Cardiac muscle cell (in vitro differentiated cells and primary cell): ENCODE data around the gene OAF. TPM values are rescaled to one million over a fixed set of nuclear protein-coding genes. Genes with fewer than 3 reads are reported as not detected.
"Not testable (repeated sequence)": the region's sequence is repeated elsewhere in the genome, so short reads cannot be mapped to it uniquely, and the experiment has no call there.

Source experiments
- DNase-seq, 2 donors: peaks; one replicate each; pipeline versions ENCODE4 v3.0.0 to v3.0.0-alpha.2; 2010 to 2017; ENCODE audit warnings: low read depth in 1 of 2, low spot score in 1 of 2
- H3K27ac ChIP-seq: fragments of 200-600 bp; sonication (generic); 2 replicates; pipeline ENCODE4 v1.5.1; 2016
- H3K27me3 ChIP-seq: fragments of 200-600 bp; sonication (generic); 2 replicates; pipeline ENCODE4 v1.6.0; 2016; ENCODE audit warnings: control low read depth
- H3K36me3 ChIP-seq: fragments of 200-600 bp; sonication (generic); 2 replicates; pipeline ENCODE4 v1.5.1; 2016; ENCODE audit warnings: control low read depth
- H3K4me1 ChIP-seq: fragments of 200-600 bp; sonication (generic); 2 replicates; pipeline ENCODE4 v1.8.1; 2017; ENCODE audit warnings: low read depth, mild to moderate bottlenecking, mixed run types
- H3K4me3 ChIP-seq: fragments of 200-600 bp; sonication (generic); 2 replicates; pipeline ENCODE4 v1.5.1; 2016; ENCODE audit warnings: mild to moderate bottlenecking
- H3K9me3 ChIP-seq: fragments of 200-600 bp; sonication (generic); 2 replicates; pipeline ENCODE4 v1.5.1; 2017; ENCODE audit warnings: low read depth, mild to moderate bottlenecking, control low read depth
- polyA plus RNA-seq: library from polyadenylated mRNA; unstranded; fragments of >200 nt; fragmentation: Nextera tagmentation; extraction: Ambion mirVana; gene quantifications from 2 replicates; pipeline ENCODE4 v1.2.1, GENCODE V29; 2016
- total RNA-seq: library from RNA; depleted of rRNA; stranded (reverse); fragments of >200 nt; gene quantifications from 2 replicates; pipeline ENCODE4 v1.2.3, GENCODE V29; 2016
- TF ChIP-seq, protein P1 (sequence below): IDR thresholded peaks from 2 replicates; pipeline ENCODE4 v1.5.1; 2012; ENCODE audit warnings: low read depth, mild to moderate bottlenecking, low read length

Gene OAF
- total and polyA plus RNA-seq, 2 experiments from 2014 or later: 11.3 to 12.0 TPM

DNA sequence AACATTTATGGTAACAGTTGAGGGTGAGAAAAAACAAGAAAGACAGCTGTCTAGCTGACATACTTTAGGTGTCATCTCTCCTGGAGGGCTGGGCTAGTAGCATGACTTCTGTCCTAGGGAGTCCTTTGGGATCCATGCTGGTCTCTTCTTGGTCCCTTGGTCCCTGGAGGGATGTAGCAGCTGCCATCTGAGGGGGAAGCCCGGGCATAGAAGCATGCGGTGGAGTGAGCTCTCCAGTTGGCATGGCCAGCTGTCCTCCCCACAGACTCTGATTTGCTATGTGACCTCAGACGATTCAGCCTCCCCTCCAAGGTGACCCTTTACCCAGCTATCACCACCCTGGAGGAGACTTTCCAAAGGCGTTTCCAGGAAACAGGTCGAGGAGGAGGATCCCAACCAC is 57.9 kb downstream of the OAF start:
- Histone ChIP-seq H3K4me1 (no peaks in the 10 kb centered on the region), H3K4me3 (no peak overlapping the region), H3K9me3 (no peaks in the 10 kb centered on the region), H3K36me3 (no peaks in the 10 kb centered on the region), H3K27ac (no peak overlapping the region), H3K27me3 (peaks cover 44% of the 10 kb centered on the region)
- DNase-seq: no peak
- TF ChIP-seq, protein P1, sequence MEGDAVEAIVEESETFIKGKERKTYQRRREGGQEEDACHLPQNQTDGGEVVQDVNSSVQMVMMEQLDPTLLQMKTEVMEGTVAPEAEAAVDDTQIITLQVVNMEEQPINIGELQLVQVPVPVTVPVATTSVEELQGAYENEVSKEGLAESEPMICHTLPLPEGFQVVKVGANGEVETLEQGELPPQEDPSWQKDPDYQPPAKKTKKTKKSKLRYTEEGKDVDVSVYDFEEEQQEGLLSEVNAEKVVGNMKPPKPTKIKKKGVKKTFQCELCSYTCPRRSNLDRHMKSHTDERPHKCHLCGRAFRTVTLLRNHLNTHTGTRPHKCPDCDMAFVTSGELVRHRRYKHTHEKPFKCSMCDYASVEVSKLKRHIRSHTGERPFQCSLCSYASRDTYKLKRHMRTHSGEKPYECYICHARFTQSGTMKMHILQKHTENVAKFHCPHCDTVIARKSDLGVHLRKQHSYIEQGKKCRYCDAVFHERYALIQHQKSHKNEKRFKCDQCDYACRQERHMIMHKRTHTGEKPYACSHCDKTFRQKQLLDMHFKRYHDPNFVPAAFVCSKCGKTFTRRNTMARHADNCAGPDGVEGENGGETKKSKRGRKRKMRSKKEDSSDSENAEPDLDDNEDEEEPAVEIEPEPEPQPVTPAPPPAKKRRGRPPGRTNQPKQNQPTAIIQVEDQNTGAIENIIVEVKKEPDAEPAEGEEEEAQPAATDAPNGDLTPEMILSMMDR: no peak

DNA sequence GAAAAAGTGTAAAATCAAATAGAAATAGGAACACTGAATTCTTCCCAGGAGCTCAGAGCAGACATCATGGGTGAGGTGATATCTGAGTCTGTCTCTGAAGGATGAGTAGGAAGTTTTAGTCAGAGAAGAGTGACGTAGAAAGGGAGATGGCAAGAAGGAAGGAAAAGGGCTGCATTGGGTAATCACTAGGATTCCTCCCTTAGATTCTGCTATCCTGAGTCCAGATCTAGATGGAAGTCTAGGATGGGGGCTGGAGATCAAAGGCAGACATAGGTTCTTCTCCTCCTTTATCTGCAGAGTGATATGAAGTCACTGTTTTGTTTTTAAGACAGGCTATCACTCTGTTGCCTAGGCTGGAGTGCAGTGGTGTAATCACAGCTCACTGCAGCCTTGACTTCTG is 59.6 kb downstream of the OAF start:
- DNase-seq: peak in 1 of 2 donors; percentile 21
- Histone ChIP-seq H3K4me3 (no peak overlapping the region), H3K9me3 (no peaks in the 10 kb centered on the region), H3K27ac (no peak overlapping the region), H3K4me1 (no peaks in the 10 kb centered on the region), H3K36me3 (no peaks in the 10 kb centered on the region), H3K27me3 (peaks cover 45% of the 10 kb centered on the region)
- TF ChIP-seq, protein P1: no peak

DNA sequence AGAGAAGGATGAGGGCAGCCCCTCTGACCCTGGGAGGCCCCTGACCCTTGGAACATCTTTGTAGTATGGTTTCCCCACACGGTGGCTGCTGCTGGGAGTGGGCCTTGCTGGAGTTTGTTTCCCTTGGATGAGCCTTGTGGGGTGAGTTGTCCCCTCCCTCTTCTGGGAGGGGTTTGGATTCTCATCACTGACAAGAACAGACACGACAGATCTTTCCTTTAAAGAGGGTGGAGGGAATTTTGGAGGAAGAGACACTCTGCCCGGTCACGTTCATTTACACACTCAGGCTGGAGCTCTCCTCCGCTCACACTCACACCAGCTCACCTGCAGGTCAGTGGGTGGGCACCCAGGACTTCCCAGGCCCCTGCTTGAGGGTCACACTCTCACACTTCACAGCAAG is 60.8 kb downstream of the OAF start:
- Histone ChIP-seq H3K4me1 (no peaks in the 10 kb centered on the region), H3K9me3 (no peaks in the 10 kb centered on the region), H3K27ac (no peak overlapping the region), H3K27me3 (peaks cover 33% of the 10 kb centered on the region), H3K4me3 (no peak overlapping the region), H3K36me3 (no peaks in the 10 kb centered on the region)
- DNase-seq: no peak
- TF ChIP-seq, protein P1: no peak

DNA sequence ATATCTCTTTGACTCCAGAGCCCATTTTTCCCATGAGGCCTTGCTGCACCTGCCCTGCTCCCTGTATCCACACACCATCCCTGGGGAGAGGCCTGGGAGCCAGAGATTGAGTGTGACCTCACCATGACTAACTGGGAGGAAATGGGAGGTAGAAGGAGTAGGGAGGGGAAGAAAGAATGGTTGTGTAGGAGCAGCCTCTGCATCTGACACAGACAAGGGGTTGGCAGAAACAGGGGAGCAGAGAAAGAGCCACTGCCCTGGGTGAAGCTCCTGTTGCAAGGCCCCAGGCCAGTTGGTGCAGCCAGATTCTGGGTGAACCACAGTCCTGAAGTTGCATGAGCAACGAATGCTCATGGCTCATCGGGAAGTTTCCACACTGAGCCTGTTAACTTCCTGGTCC is 61.5 kb downstream of the OAF start:
- peaks cover 27% of the 10 kb centered on the region for H3K27me3 ChIP-seq

DNA sequence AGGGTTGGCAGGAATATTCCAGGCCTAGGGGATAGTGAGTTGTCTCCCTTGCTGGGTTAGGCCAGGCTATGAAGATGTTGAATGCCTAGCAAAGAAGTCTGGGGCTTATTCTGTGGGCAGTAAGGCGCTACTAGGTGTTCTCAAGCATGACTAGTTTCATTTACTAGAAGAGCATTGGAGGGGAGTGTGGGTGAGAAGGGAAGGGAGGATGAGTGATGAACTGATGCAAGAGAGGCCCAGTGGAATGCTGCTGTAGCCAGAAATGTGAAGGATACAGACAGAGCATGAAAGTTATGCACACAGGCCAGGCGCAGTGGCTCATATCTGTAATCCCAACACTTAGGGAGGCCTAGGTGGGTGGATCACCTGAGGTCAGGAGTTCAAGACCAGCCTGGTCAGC is 62.6 kb downstream of the OAF start:
- TF ChIP-seq, protein P1: no peak
- Histone ChIP-seq H3K27ac (no peak overlapping the region), H3K4me3 (no peak overlapping the region), H3K9me3 (no peaks in the 10 kb centered on the region), H3K27me3 (peaks cover 23% of the 10 kb centered on the region), H3K4me1 (no peaks in the 10 kb centered on the region), H3K36me3 (no peaks in the 10 kb centered on the region)
- peak in 1 of 2 donors; percentile 10 for DNase-seq

More for the DNA sequence above, 61.5 kb downstream of the OAF start:
- Histone ChIP-seq H3K4me3 (no peak overlapping the region), H3K9me3 (no peaks in the 10 kb centered on the region), H3K4me1 (no peaks in the 10 kb centered on the region), H3K27ac (no peak overlapping the region), H3K36me3 (no peaks in the 10 kb centered on the region)
- TF ChIP-seq, protein P1: no peak
- peak in 1 of 2 donors; percentile 58 for DNase-seq

DNA sequence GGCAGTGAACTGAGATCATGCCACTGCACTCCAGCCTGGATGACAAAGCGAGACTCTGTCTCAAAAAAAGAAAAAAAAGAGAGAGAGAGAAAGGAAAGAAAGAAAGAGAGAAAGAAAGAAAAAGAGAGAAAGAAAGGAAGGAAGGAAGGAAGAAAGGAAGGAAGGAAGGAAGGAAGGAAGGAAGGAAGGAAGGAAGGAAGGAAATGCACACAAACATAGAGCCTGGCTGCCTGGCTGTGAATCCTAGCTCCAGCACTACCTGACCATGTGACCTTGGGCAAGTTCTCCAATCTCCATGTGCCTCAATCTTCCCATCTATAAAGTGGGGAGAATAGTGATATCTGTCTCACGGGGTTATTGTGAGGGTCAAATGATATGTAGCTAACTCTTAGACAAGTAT is 63.1 kb downstream of the OAF start:
- H3K27ac ChIP-seq, DNase-seq, H3K36me3 ChIP-seq, H3K4me1 ChIP-seq, H3K9me3 ChIP-seq, H3K4me3 ChIP-seq: not testable (repeated sequence)
- H3K27me3 ChIP-seq: peaks cover 18% of the 10 kb centered on the region
